ENCODE results near the gene RNF225. TPM values are rescaled to one million over a fixed set of nuclear protein-coding genes. Genes with fewer than 3 reads are reported as not detected.

Gene RNF225
- total and polyA plus RNA-seq, 10 of the 15 experiments (the other 5 are each of a cell fraction or from before 2014, with no cell fraction given): 0.27 to 0.28 TPM; not detected in 8

- TF ChIP-seq ZSCAN29 (IDR thresholded peaks at IDR 0.05): no peak
- no peak for TF ChIP-seq SREBF1 (IDR thresholded peaks at IDR 0.05; ENCODE audit: low read length)
- no peak for TF ChIP-seq NFXL1 (IDR thresholded peaks at IDR 0.05; ENCODE audit: borderline replicate concordance)
- TF ChIP-seq RAD21 (IDR thresholded peaks at IDR 0.05; ENCODE audit: insufficient read depth, low read depth, low read length): no peak
- TF ChIP-seq KAT2A (conservative IDR thresholded peaks at IDR 0.05; ENCODE audit: control insufficient read depth, low read depth, low read length): no peak
- no peak for TF ChIP-seq EP300 (IDR thresholded peaks at IDR 0.05; ENCODE audit: borderline replicate concordance in 1 of 2, control insufficient read depth in 1 of 2, low read depth in 2 of 2, low read length in 2 of 2)
- no peak for TF ChIP-seq MEF2B (IDR thresholded peaks at IDR 0.05; ENCODE audit: partially characterized antibody, poor library complexity, severe bottlenecking)
- TF ChIP-seq ZNF274 (IDR thresholded peaks at IDR 0.05; ENCODE audit: insufficient read depth, insufficient read length): no peak
These were observed 2.1 kb downstream of the RNF225 start (continued) for GRCh38 chr19:58397533-58398037.

- no peaks in the 10 kb centered on the region for H3K9me3 ChIP-seq (replicated peaks; ENCODE audit: control insufficient read depth, insufficient read depth, low read length)
- no peaks in the 10 kb centered on the region for H3K27me3 ChIP-seq (replicated peaks in 1 of 2; ENCODE audit: control insufficient read depth in 2 of 2, insufficient read depth in 2 of 2, low read length in 1 of 2)
- peaks cover 10% of the 10 kb centered on the region for H3K4me1 ChIP-seq (ENCODE audit: control insufficient read depth, insufficient read depth, low read length)
- no peak overlapping the region for H3K4me3 ChIP-seq
- no peak overlapping the region for H3K27ac ChIP-seq (ENCODE audit: control insufficient read depth, insufficient read depth)
- H3K36me3 ChIP-seq (ENCODE audit: control insufficient read depth in 2 of 2, insufficient read depth in 2 of 2, low read length in 1 of 2): peaks cover under 1 to 21% of the 10 kb centered on the region in 2 experiments; a peak in 3 of 4 replicates
- ChIA-PET CTCF (no interaction called here), POLR2A (no interaction called here), SMC1A (ENCODE audit: uncharacterized antibody, unreplicated experiment) (no interaction called here), RAD21 (ENCODE audit: unreplicated experiment) (no interaction called here)
- no peaks in the 10 kb centered on the region for H4K20me1 ChIP-seq (ENCODE audit: control insufficient read depth, insufficient read depth)
- in situ Hi-C loops (cut with MboI): no loop called here
- intact Hi-C loops (cut with micrococcal nuclease; ENCODE audit: unreplicated experiment): no loop called here
- FAIRE-seq (no peak), DNase-seq (ENCODE audit: low read depth, low spot score) (no peak), ATAC-seq (no peak)
- H3K79me2 ChIP-seq (ENCODE audit: control insufficient read depth, insufficient read depth, low read length): no peaks in the 10 kb centered on the region
- H3K4me2 ChIP-seq (ENCODE audit: control insufficient read depth, insufficient read depth): no peak overlapping the region
- 51% methylated on average over 4 of the region's 4 CpGs for WGBS (ENCODE audit: insufficient coverage, insufficient replicate concordance, low lambda C conversion rate, missing lambda C conversion rate)
- H3K9ac ChIP-seq (ENCODE audit: control insufficient read depth, insufficient read depth, low read length): no peak overlapping the region
- no TSS peak for BruUV-seq (replicated peaks)
- H2AFZ ChIP-seq (ENCODE audit: control insufficient read depth, low read depth, low read length): no peak overlapping the region
- TF ChIP-seq RAD51 (IDR thresholded peaks at IDR 0.05): no peak
- TF ChIP-seq SKIL (IDR thresholded peaks at IDR 0.05; ENCODE audit: low read depth, poor library complexity, severe bottlenecking): no peak
- TF ChIP-seq RELB (IDR thresholded peaks at IDR 0.05; ENCODE audit: low read depth): no peak
- TF ChIP-seq KDM1A (IDR thresholded peaks at IDR 0.05; ENCODE audit: borderline replicate concordance): no peak
- TF ChIP-seq CHD4 (IDR thresholded peaks at IDR 0.05): no peak
- no peak for TF ChIP-seq SMAD5 (IDR thresholded peaks at IDR 0.05; ENCODE audit: low read depth)
- TF ChIP-seq CTCF (IDR thresholded peaks at IDR 0.05 in 2 of 3, conservative IDR thresholded peaks at IDR 0.05 in 1 of 3; ENCODE audit: control insufficient read depth in 2 of 3, extremely low read depth in 1 of 3, insufficient read depth in 1 of 3, low read depth in 3 of 3, low read length in 3 of 3): no peak
- TF ChIP-seq GATAD2B (conservative IDR thresholded peaks at IDR 0.05; ENCODE audit: low read depth): no peak
- TF ChIP-seq ELK1 (IDR thresholded peaks at IDR 0.05; ENCODE audit: low read depth, low read length): no peak
- TF ChIP-seq JUNB (IDR thresholded peaks at IDR 0.05): no peak
These were observed 2.6 kb downstream of the RNF225 start for GRCh38 chr19:58398087-58398486.
